Trophoblast cell (in vitro differentiated cells and primary cell): Measurements from ENCODE around the gene ANP32A.

Source experiments
- DNase-seq, 2 donors: peaks; one replicate each; pipeline ENCODE4 v3.0.0-alpha.2; 2016
- H2AFZ ChIP-seq: 2 replicates; pipeline ENCODE4 v1.6.1; 2013; ENCODE audit warnings: low read length, moderate library complexity, mild to moderate bottlenecking; ENCODE audit not compliant: insufficient read depth, poor library complexity
- H2AK5ac ChIP-seq: 2 replicates; pipeline ENCODE4 v1.6.1; 2013; ENCODE audit warnings: mild to moderate bottlenecking, low read length
- H2BK120ac ChIP-seq: 2 replicates; pipeline ENCODE4 v1.6.1; 2013; ENCODE audit warnings: low read length, mild to moderate bottlenecking, moderate library complexity; ENCODE audit not compliant: insufficient read depth, poor library complexity
- H2BK12ac ChIP-seq: 2 replicates; pipeline ENCODE4 v1.6.1; 2013; ENCODE audit warnings: mild to moderate bottlenecking, low read length, moderate library complexity
- H2BK5ac ChIP-seq: 2 replicates; pipeline ENCODE4 v1.6.1; 2013; ENCODE audit warnings: low read length, low read depth, moderate library complexity, mild to moderate bottlenecking; ENCODE audit not compliant: poor library complexity
- H3K14ac ChIP-seq: 2 replicates; pipeline ENCODE4 v1.6.1; 2013; ENCODE audit warnings: mild to moderate bottlenecking, low read length
- H3K18ac ChIP-seq: 2 replicates; pipeline ENCODE4 v1.6.1; 2013; ENCODE audit warnings: mild to moderate bottlenecking, low read length
- H3K23ac ChIP-seq: 2 replicates; pipeline ENCODE4 v1.6.1; 2013; ENCODE audit warnings: low read length
- H3K27ac ChIP-seq: 2 replicates; pipeline ENCODE4 v1.5.1; 2013; ENCODE audit warnings: low read depth, mild to moderate bottlenecking, inconsistent platforms, low read length, moderate library complexity
- H3K27me3 ChIP-seq: 2 replicates; pipeline ENCODE4 v1.6.1; 2013; ENCODE audit warnings: inconsistent platforms, mild to moderate bottlenecking, low read length, moderate library complexity; ENCODE audit not compliant: insufficient read depth
- H3K36me3 ChIP-seq, 2 experiments: 1 replicate in 1 of 2; 2 replicates in 1 of 2; pipeline ENCODE4 v1.6.1; 2013; ENCODE audit warnings: low read length in 2 of 2, mild to moderate bottlenecking in 2 of 2, moderate library complexity in 1 of 2; ENCODE audit not compliant: insufficient read depth in 2 of 2, control insufficient read depth in 1 of 2
- H3K4ac ChIP-seq: 2 replicates; pipeline ENCODE4 v1.6.1; 2013; ENCODE audit warnings: low read depth, mild to moderate bottlenecking, low read length, moderate library complexity
- H3K4me1 ChIP-seq, 2 experiments: 1 replicate in 1 of 2; 2 replicates in 1 of 2; pipeline ENCODE4 v1.6.1; 2013; ENCODE audit warnings: low read length in 2 of 2, mild to moderate bottlenecking in 2 of 2, moderate library complexity in 1 of 2; ENCODE audit not compliant: insufficient read depth in 2 of 2, control insufficient read depth in 1 of 2
- H3K4me2 ChIP-seq: 2 replicates; pipeline ENCODE4 v1.6.1; 2013; ENCODE audit warnings: inconsistent platforms, mild to moderate bottlenecking, low read length, moderate library complexity
- H3K4me3 ChIP-seq: 2 replicates; pipeline ENCODE4 v1.5.1; 2013; ENCODE audit warnings: mild to moderate bottlenecking, low read depth, low read length, inconsistent platforms
- H3K79me1 ChIP-seq: one replicate; pipeline ENCODE4 v1.6.1; 2013; ENCODE audit warnings: low read length
- H3K79me2 ChIP-seq: 2 replicates; pipeline ENCODE4 v1.6.1; 2013; ENCODE audit warnings: low read length, mild to moderate bottlenecking; ENCODE audit not compliant: control insufficient read depth, insufficient read depth, poor library complexity
- H3K9ac ChIP-seq: 2 replicates; pipeline ENCODE4 v1.6.1; 2013; ENCODE audit warnings: mild to moderate bottlenecking, low read length
- H3K9me3 ChIP-seq: 2 replicates; pipeline ENCODE4 v1.6.1; 2013; ENCODE audit warnings: low read depth, mild to moderate bottlenecking, control low read depth, inconsistent platforms, low read length; ENCODE audit not compliant: insufficient read depth
- H4K12ac ChIP-seq: 2 replicates; pipeline ENCODE4 v1.6.1; 2013; ENCODE audit warnings: low read depth, mild to moderate bottlenecking, low read length, moderate library complexity
- H4K8ac ChIP-seq: 2 replicates; pipeline ENCODE4 v1.6.1; 2013; ENCODE audit warnings: low read depth, mild to moderate bottlenecking, low read length, moderate library complexity
- H4K91ac ChIP-seq: one replicate; pipeline ENCODE4 v1.6.1; 2013; ENCODE audit warnings: low read depth, mild to moderate bottlenecking, low read length, moderate library complexity
- WGBS: extraction: QIAGEN DNeasy Blood & Tissue Kit; methylation state at CpG from one replicate; pipeline ENCODE4 v1.1.7; 2013; ENCODE audit warnings: missing lambda C conversion rate; ENCODE audit not compliant: insufficient read length, insufficient coverage; ENCODE audit errors: extremely low coverage; 5-methylcytosine and 5-hydroxymethylcytosine counted together

Gene ANP32A

DNA sequence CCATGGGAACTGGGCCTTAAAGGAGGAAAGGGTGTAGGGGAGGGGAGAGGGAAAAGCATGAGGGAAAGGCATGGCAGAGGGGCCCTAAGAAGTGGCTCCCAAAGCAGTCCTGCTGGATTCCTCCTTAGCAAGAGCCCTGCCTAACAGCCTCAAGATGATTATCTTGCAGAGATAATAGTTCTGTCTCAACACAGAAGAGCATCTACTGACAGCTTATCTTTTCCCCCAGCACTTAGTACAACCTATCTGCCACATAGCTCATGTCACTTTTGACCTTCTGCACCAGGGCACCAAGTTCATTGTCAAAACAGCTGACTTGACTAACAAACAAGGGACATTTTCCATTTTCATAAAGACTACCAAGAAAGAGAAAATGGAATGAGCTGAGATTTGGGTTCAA is 86.3 kb downstream of the ANP32A start:
- Histone ChIP-seq H3K23ac (no peak overlapping the region), H2BK120ac (no peak overlapping the region), H3K27ac (no peak overlapping the region), H4K91ac (no peak overlapping the region), H3K4ac (no peak overlapping the region), H3K18ac (no peak overlapping the region), H3K79me2 (no peaks in the 10 kb centered on the region), H3K4me3 (no peak overlapping the region), H2AFZ (no peak overlapping the region), H3K79me1 (no peaks in the 10 kb centered on the region), H3K14ac (no peak overlapping the region), H3K4me2 (no peak overlapping the region), H2BK12ac (no peak overlapping the region), H3K9me3 (no peaks in the 10 kb centered on the region), H3K36me3 (no peaks in the 10 kb centered on the region), H4K12ac (no peak overlapping the region), H3K27me3 (no peaks in the 10 kb centered on the region), H2AK5ac (no peak overlapping the region), H2BK5ac (no peak overlapping the region), H4K8ac (no peak overlapping the region), H3K4me1 (peaks cover 12 to 18% of the 10 kb centered on the region in 2 experiments), H3K9ac (no peak overlapping the region)
- peak; percentile 68 to 91 for DNase-seq

DNA sequence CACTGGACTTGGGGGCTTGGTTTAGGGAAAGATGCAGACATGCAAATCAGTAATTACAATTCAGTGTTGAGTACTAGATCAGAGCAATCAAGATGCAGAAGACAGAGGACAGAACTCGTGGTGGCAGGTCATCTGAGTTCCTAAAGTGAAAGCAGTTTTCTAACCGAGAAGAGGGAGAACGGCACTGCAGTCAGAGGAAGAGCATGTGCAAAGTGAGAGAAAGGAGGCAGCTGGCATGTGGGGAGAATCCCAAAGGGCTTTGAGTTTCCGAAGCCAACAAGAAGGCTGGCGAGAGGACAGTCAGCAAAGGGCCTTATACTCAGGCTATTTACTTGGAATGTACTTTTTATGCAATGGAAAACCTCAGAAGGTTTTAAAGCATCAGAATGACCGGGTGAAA is 87.0 kb downstream of the ANP32A start:
- no peaks in the 10 kb centered on the region for H3K9me3 ChIP-seq
- H3K36me3 ChIP-seq = no peaks in the 10 kb centered on the region
- no peak overlapping the region for H2BK120ac ChIP-seq
- H4K91ac ChIP-seq = no peak overlapping the region
- no peak overlapping the region for H4K8ac ChIP-seq
- no peak overlapping the region for H3K4me2 ChIP-seq
- H4K12ac ChIP-seq = no peak overlapping the region
- no peak overlapping the region for H3K23ac ChIP-seq
- H3K14ac ChIP-seq = no peak overlapping the region
- no CpG with 5 or more reads among the region's 6 CpGs for WGBS
- H3K18ac ChIP-seq = no peak overlapping the region
- no peak overlapping the region for H3K4me3 ChIP-seq
- H3K27ac ChIP-seq = no peak overlapping the region
- H2BK5ac ChIP-seq = no peak overlapping the region
- no peak overlapping the region for H2BK12ac ChIP-seq
- H3K27me3 ChIP-seq = no peaks in the 10 kb centered on the region
- no peak overlapping the region for H2AK5ac ChIP-seq
- H2AFZ ChIP-seq = no peak overlapping the region
- H3K79me2 ChIP-seq = no peaks in the 10 kb centered on the region
- no peaks in the 10 kb centered on the region for H3K79me1 ChIP-seq
- H3K9ac ChIP-seq = no peak overlapping the region
- peak in 1 of 2 donors; percentile 44 for DNase-seq
- peaks cover 12 to 18% of the 10 kb centered on the region in 2 experiments for H3K4me1 ChIP-seq
- no peak overlapping the region for H3K4ac ChIP-seq

DNA sequence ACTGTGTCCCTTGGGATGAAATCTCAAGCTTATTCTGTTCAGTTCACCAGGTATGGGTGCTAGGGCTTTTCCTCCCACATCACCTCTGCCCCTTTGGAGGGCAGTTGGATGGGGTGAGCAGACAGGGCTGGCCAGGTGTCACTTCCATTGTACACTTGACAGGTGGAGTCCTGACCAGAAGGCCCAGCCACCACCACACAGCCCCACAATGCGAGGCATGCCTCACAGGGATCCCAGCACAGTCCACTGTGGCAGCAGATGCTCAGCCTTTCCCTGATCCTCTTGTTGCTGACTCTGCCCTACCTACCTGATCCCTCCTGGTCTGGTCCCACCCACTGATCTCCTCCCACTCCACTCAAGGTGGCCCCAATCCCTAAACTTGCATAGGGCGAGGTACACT is 88.2 kb downstream of the ANP32A start:
- Histone ChIP-seq H4K8ac (no peak overlapping the region), H3K36me3 (no peaks in the 10 kb centered on the region), H2AFZ (no peak overlapping the region), H2BK5ac (no peak overlapping the region), H2BK120ac (no peak overlapping the region), H3K79me1 (no peaks in the 10 kb centered on the region), H3K4me2 (no peak overlapping the region), H4K12ac (no peak overlapping the region), H3K4ac (no peak overlapping the region), H4K91ac (no peak overlapping the region), H3K79me2 (no peaks in the 10 kb centered on the region), H3K4me3 (no peak overlapping the region), H2AK5ac (peak overlapping the region; percentile 3), H3K18ac (no peak overlapping the region), H3K14ac (no peak overlapping the region), H3K9ac (no peak overlapping the region), H3K4me1 (peaks cover 12 to 18% of the 10 kb centered on the region in 2 experiments), H3K27ac (no peak overlapping the region), H3K23ac (no peak overlapping the region), H3K27me3 (no peaks in the 10 kb centered on the region), H3K9me3 (no peaks in the 10 kb centered on the region), H2BK12ac (no peak overlapping the region)
- WGBS = no CpG with 5 or more reads among the region's 2 CpGs
- no peak for DNase-seq

GRCh38 chr15:68730976-68731897 is 89.5 kb downstream of the ANP32A start:
- Histone ChIP-seq H3K9ac (no peak overlapping the region), H2AFZ (no peak overlapping the region), H3K27me3 (no peaks in the 10 kb centered on the region), H4K8ac (no peak overlapping the region), H3K4me1 (peaks cover 12 to 18% of the 10 kb centered on the region in 2 experiments), H4K91ac (no peak overlapping the region), H2BK5ac (no peak overlapping the region), H3K4me3 (no peak overlapping the region), H3K18ac (no peak overlapping the region), H4K12ac (no peak overlapping the region), H3K79me2 (no peaks in the 10 kb centered on the region), H3K36me3 (no peaks in the 10 kb centered on the region), H3K9me3 (no peaks in the 10 kb centered on the region), H2AK5ac (no peak overlapping the region), H3K27ac (no peak overlapping the region), H3K23ac (no peak overlapping the region), H3K14ac (no peak overlapping the region), H3K4ac (no peak overlapping the region), H3K79me1 (no peaks in the 10 kb centered on the region), H3K4me2 (no peak overlapping the region), H2BK12ac (no peak overlapping the region), H2BK120ac (no peak overlapping the region)
- WGBS = no CpG with 5 or more reads among the region's 15 CpGs
- no peak for DNase-seq
